Measurements from ENCODE around the gene CERS6. TPM values are rescaled to one million over a fixed set of nuclear protein-coding genes. Genes with fewer than 3 reads are reported as not detected.

CERS6 gene
- total and polyA plus RNA-seq, 4 donors: 26.6 to 81.0 (median 41.5) TPM

DNA sequence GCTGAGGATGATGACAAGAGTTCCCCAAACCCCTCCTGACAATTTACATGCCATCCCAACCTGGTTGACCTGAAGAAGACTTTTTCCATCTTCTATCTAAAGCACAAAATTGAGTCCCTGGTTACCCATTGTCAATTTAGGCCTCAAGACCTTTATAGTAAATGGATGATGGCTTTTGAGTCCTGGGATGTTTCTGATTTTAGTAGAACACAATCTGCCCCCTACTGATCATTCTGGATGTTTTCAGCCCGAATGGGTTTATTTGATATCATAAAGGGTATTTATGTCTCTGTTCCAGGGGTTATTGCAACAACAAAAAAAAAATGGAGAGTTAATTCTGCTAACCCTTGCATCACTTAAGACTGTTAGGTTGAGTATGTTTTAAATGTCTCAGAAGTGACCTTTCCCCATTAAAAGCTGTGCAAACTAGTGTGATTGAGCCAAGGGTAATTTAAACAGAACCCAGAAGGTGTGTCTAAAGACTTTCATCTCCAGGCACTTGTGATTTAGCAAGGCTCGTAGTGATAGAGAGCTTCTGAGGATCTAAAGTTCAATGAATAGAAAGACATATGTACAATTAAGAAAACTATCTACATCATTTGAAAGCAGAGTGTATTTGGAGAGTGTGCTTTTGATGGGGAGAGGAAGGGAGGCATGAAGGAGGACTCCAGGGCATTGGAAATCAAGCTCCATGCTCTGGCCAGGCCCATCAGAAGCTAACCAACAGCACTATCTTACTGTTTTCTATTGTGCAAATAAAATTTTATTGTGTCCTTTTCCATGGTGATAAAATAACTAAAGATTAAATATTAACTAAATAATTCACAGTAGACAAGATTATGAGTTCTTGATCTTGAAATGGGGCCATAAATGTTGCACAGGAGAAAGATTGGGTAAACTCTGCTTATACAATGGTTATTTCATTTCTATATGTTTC lies 249.7 kb downstream of the CERS6 start:
- no peaks in the 10 kb centered on the region for H3K9me3 ChIP-seq (ENCODE audit: control insufficient read depth, insufficient read depth, low read length)
- peaks cover 3% of the 10 kb centered on the region for H3K4me1 ChIP-seq (ENCODE audit: control insufficient read depth, insufficient read depth, low read length)
- H3K4me3 ChIP-seq (ENCODE audit: low read depth, low read length): no peak overlapping the region
- no peaks in the 10 kb centered on the region for H3K36me3 ChIP-seq (ENCODE audit: control insufficient read depth, insufficient read depth, low read length)
- H3K27me3 ChIP-seq (ENCODE audit: control insufficient read depth, insufficient read depth, low read length): no peaks in the 10 kb centered on the region
- no peak overlapping the region for H3K27ac ChIP-seq (ENCODE audit: low read depth, low read length)
- no peak for DNase-seq (ENCODE audit: low read depth in 4 of 6, low spot score in 6 of 6)
- no CpG with 5 or more reads among the region's 2 CpGs for WGBS (ENCODE audit: insufficient coverage)

DNA sequence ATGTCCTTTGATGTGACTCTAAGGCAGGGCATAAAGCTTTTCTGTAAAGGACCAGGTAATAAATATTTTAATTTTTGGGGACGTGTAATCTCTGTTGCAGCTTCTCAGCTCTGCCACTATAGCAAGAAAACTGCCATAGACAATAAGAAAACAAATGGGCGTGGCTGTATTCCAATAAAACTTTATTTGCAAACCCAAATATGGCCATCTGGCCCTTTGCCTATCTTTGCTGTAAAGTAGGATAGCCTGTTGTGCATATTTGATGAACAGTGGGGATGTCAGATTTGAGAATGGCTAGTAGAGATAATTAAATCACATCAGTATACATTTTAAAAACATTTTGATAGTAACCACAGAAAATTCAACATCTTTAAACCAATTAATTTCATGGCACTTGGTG lies 250.7 kb downstream of the CERS6 start:
- Histone ChIP-seq H3K27ac (ENCODE audit: low read depth, low read length) (no peak overlapping the region), H3K4me3 (ENCODE audit: low read depth, low read length) (no peak overlapping the region), H3K36me3 (ENCODE audit: control insufficient read depth, insufficient read depth, low read length) (no peaks in the 10 kb centered on the region), H3K4me1 (ENCODE audit: control insufficient read depth, insufficient read depth, low read length) (peaks cover 3% of the 10 kb centered on the region), H3K9me3 (ENCODE audit: control insufficient read depth, insufficient read depth, low read length) (no peaks in the 10 kb centered on the region), H3K27me3 (ENCODE audit: control insufficient read depth, insufficient read depth, low read length) (no peaks in the 10 kb centered on the region)
- DNase-seq (ENCODE audit: low read depth in 4 of 6, low spot score in 6 of 6): no peak
- no CpG with 5 or more reads among the region's 2 CpGs for WGBS (ENCODE audit: insufficient coverage)

DNA sequence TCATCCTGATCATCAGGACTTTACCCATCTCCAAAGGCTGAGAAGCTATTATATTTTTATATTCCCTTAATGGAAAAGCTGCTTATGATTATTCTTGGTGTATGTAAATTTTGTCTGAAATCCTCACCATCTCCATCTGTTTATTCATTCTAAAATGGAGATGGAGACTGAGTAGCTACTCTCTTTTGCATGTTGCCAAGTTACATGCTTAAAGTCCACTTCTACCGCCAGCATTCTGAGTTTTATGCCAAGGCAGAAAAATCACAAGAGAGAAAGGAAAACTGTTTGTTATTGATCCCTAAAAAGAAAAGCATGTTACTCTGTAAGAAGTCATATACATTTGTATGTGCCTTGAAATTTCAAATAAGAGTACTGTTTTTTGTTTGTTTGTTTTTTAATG lies 252.0 kb downstream of the CERS6 start:
- Histone ChIP-seq H3K27ac (ENCODE audit: low read depth, low read length) (no peak overlapping the region), H3K27me3 (ENCODE audit: control insufficient read depth, insufficient read depth, low read length) (no peaks in the 10 kb centered on the region), H3K9me3 (ENCODE audit: control insufficient read depth, insufficient read depth, low read length) (no peaks in the 10 kb centered on the region), H3K36me3 (ENCODE audit: control insufficient read depth, insufficient read depth, low read length) (no peaks in the 10 kb centered on the region), H3K4me3 (ENCODE audit: low read depth, low read length) (no peak overlapping the region), H3K4me1 (ENCODE audit: control insufficient read depth, insufficient read depth, low read length) (peaks cover 3% of the 10 kb centered on the region)
- WGBS (ENCODE audit: insufficient coverage): no CpG with 5 or more reads among the region's 1 CpG
- peak in 3 of 6 donors; percentile 15 to 78 (median 68) for DNase-seq (ENCODE audit: low read depth in 4 of 6, low spot score in 6 of 6)

DNA sequence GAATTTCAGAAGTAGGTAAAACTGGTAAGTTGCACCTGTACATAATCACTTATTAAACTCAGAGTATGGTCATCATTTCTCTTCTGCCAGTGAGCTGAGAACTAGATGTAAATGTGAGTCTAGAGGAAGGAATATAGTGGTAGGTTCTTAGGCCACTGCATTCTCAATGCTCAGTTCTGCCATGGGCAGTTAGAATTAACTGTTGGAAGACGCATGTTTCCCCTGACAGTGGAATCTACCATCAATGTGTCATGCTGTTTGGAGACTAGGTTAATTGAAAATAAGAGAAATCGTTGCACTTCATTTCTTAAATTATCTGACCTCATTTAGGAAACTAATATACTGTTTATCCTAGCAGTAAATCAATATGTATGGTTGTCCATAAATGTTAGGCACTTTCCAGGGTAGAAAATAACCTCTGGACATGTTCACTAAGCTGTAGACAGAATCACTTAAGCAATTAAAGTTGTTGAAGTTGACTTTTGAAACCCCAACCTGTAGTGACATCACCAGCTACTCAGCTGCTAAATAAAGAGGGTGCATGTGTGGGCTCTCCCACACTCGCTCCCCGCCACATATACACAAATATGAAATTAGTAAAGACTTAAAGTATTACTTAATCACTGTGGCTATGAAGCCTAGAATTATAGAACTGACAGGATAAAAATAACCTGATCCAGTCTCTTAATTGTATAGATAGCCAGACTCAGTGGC lies 254.8 kb downstream of the CERS6 start:
- H3K4me3 ChIP-seq (ENCODE audit: low read depth, low read length): no peak overlapping the region
- H3K27ac ChIP-seq (ENCODE audit: low read depth, low read length): no peak overlapping the region
- no peaks in the 10 kb centered on the region for H3K4me1 ChIP-seq (ENCODE audit: control insufficient read depth, insufficient read depth, low read length)
- H3K36me3 ChIP-seq (ENCODE audit: control insufficient read depth, insufficient read depth, low read length): no peaks in the 10 kb centered on the region
- H3K9me3 ChIP-seq (ENCODE audit: control insufficient read depth, insufficient read depth, low read length): no peaks in the 10 kb centered on the region
- WGBS (ENCODE audit: insufficient coverage): no CpG with 5 or more reads among the region's 4 CpGs
- H3K27me3 ChIP-seq (ENCODE audit: control insufficient read depth, insufficient read depth, low read length): no peaks in the 10 kb centered on the region
- no peak for DNase-seq (ENCODE audit: low read depth in 4 of 6, low spot score in 6 of 6)

DNA sequence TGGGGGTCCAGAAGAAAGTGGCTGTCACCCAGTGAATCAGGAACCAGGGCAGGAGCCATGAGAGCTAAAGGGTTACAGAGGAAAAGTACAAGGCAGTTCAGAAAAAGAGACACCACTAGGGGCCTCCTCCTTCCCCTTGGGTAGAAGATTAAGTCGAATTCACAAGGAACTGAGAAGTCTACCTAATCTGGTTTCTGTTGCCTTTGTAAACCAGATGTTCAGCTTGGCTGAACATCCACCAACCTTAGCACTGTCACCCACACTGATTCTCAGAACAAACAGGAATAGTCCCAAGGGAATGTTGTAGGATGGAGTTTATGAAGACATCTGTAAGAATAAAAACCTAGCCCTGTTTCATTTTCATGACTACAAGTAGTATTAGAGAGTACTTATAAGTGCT lies 256.0 kb downstream of the CERS6 start:
- DNase-seq (ENCODE audit: low read depth in 4 of 6, low spot score in 6 of 6): no peak
- Histone ChIP-seq H3K27me3 (ENCODE audit: control insufficient read depth, insufficient read depth, low read length) (no peaks in the 10 kb centered on the region), H3K4me3 (ENCODE audit: low read depth, low read length) (no peak overlapping the region), H3K4me1 (ENCODE audit: control insufficient read depth, insufficient read depth, low read length) (no peaks in the 10 kb centered on the region), H3K36me3 (ENCODE audit: control insufficient read depth, insufficient read depth, low read length) (no peaks in the 10 kb centered on the region), H3K9me3 (ENCODE audit: control insufficient read depth, insufficient read depth, low read length) (no peaks in the 10 kb centered on the region), H3K27ac (ENCODE audit: low read depth, low read length) (no peak overlapping the region)
- no CpG with 5 or more reads among the region's 1 CpG for WGBS (ENCODE audit: insufficient coverage)

DNA sequence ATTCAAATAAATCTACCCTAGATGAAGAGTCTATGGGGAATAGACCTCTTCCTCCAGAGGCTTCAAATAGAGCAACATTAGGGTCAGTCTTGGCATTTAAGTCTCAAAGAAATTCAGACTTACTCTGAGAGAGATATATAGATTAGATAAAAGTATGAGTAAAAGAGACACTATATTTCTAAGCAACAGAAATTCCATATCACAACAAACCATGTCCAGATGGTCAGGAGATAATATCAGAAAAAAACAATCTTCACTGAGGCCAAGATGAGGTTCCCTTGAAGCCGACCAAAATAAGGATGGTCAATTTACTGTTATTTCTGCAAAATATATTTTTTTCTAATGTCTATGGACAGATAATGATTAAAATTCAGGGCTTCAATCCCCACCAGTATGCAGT lies 257.3 kb downstream of the CERS6 start:
- WGBS (ENCODE audit: insufficient coverage): no CpG with 5 or more reads among the region's 1 CpG
- no peaks in the 10 kb centered on the region for H3K4me1 ChIP-seq (ENCODE audit: control insufficient read depth, insufficient read depth, low read length)

DNA sequence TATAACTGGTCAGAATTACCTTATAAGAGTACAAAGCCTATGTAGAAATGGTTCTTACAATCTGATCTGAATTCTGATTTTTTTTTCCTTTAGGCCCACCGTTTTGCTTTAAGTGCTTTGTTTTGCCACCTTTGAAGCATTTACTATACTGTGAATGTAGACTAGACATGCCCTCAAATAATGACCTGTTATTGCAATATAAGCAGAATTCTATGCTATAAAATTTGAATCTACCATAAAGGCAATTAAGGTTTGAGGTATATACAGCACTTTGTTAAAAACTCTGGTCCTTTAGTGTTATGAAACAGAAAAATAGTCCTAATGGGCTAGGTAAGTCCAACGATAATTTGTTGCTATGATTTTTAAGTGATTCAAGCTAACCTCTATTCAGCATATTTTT lies 259.8 kb downstream of the CERS6 start:
- H3K27ac ChIP-seq (ENCODE audit: low read depth, low read length): no peak overlapping the region
- H3K4me3 ChIP-seq (ENCODE audit: low read depth, low read length): no peak overlapping the region
- DNase-seq (ENCODE audit: low read depth in 4 of 6, low spot score in 6 of 6): no peak
- H3K27me3 ChIP-seq (ENCODE audit: control insufficient read depth, insufficient read depth, low read length): no peaks in the 10 kb centered on the region
- H3K4me1 ChIP-seq (ENCODE audit: control insufficient read depth, insufficient read depth, low read length): no peaks in the 10 kb centered on the region
- no peaks in the 10 kb centered on the region for H3K9me3 ChIP-seq (ENCODE audit: control insufficient read depth, insufficient read depth, low read length)
- WGBS (ENCODE audit: insufficient coverage): no CpG with 5 or more reads among the region's 2 CpGs
- no peaks in the 10 kb centered on the region for H3K36me3 ChIP-seq (ENCODE audit: control insufficient read depth, insufficient read depth, low read length)

More for the DNA sequence above, 257.3 kb downstream of the CERS6 start:
- H3K27me3 ChIP-seq (ENCODE audit: control insufficient read depth, insufficient read depth, low read length): no peaks in the 10 kb centered on the region
- H3K36me3 ChIP-seq (ENCODE audit: control insufficient read depth, insufficient read depth, low read length): no peaks in the 10 kb centered on the region
- DNase-seq (ENCODE audit: low read depth in 4 of 6, low spot score in 6 of 6): no peak
- no peak overlapping the region for H3K4me3 ChIP-seq (ENCODE audit: low read depth, low read length)
- H3K27ac ChIP-seq (ENCODE audit: low read depth, low read length): no peak overlapping the region
- no peaks in the 10 kb centered on the region for H3K9me3 ChIP-seq (ENCODE audit: control insufficient read depth, insufficient read depth, low read length)

DNA sequence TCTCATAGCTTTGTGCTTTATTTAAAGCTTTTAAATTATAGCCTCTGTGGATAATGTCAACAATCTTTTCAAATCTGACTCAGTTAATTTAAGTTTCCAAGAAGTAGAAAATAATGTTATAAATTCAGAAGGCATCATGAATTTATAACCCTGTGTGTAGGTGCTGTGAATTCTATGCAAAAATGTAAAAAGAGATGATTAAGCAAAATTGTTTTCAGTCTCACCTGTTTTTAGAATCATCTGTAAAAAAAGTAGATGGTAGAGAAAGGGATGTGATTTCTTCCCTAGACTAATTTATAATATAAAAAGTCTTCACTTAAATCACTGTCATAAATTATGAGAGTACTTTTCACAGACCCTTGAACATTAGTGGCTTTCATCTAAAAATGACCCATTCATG lies 260.8 kb downstream of the CERS6 start:
- Histone ChIP-seq H3K4me3 (ENCODE audit: low read depth, low read length) (no peak overlapping the region), H3K4me1 (ENCODE audit: control insufficient read depth, insufficient read depth, low read length) (no peaks in the 10 kb centered on the region), H3K9me3 (ENCODE audit: control insufficient read depth, insufficient read depth, low read length) (no peaks in the 10 kb centered on the region), H3K27ac (ENCODE audit: low read depth, low read length) (no peak overlapping the region), H3K36me3 (ENCODE audit: control insufficient read depth, insufficient read depth, low read length) (peaks cover 2% of the 10 kb centered on the region), H3K27me3 (ENCODE audit: control insufficient read depth, insufficient read depth, low read length) (no peaks in the 10 kb centered on the region)
- DNase-seq (ENCODE audit: low read depth in 4 of 6, low spot score in 6 of 6): no peak

DNA sequence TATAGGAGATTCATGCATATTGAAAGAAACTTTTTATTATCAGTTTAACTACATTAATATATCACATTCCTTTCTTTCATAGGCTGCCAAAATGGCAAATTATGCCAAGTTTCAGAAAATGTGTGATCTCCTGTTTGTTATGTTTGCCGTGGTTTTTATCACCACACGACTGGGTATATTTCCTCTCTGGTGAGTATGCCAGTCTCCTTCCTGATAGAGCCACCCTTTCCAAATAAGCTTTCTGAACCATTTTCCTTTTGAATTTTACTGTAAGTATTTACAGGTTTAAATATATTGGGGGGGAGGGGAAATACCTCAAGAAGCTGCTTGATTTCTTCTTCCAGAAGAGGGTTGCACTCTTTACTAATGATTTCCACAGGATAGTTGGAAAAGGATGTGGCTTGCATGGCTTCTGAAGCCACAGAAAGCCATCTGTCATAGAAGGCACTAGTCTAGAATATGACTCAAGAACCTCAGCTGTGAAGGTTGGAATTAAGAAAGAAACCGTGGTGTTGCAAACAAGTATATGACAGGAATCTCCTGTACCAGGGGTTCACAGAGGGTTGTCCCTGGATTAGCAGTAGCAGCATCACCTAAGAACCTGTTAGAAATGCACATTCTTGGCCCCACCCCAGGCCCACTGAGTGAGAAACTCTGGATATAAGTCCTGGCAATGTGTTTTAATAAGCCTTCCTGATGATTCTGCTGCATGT lies 261.9 kb downstream of the CERS6 start:
- no peak for DNase-seq (ENCODE audit: low read depth in 4 of 6, low spot score in 6 of 6)
- Histone ChIP-seq H3K4me3 (ENCODE audit: low read depth, low read length) (no peak overlapping the region), H3K27ac (ENCODE audit: low read depth, low read length) (no peak overlapping the region), H3K9me3 (ENCODE audit: control insufficient read depth, insufficient read depth, low read length) (no peaks in the 10 kb centered on the region), H3K36me3 (ENCODE audit: control insufficient read depth, insufficient read depth, low read length) (peaks cover 2% of the 10 kb centered on the region), H3K4me1 (ENCODE audit: control insufficient read depth, insufficient read depth, low read length) (no peaks in the 10 kb centered on the region), H3K27me3 (ENCODE audit: control insufficient read depth, insufficient read depth, low read length) (no peaks in the 10 kb centered on the region)
- no CpG with 5 or more reads among the region's 3 CpGs for WGBS (ENCODE audit: insufficient coverage)

Measured in spinal cord (tissue), 10 donors.